COLO829 (cell line): Measurements from ENCODE around the gene KDM3B.
"Not testable (repeated sequence)": the region's sequence is repeated elsewhere in the genome, so short reads cannot be mapped to it uniquely, and the experiment has no call there.

ENCODE experiments used
- DNase-seq: peaks from one replicate; pipeline ENCODE4 v3.0.0; 2012; ENCODE audit warnings: low spot score

Gene KDM3B

GRCh38 chr5:138468133-138468965, 115.9 kb downstream of the KDM3B start:
- no peak for DNase-seq

- no peak for DNase-seq
Measured at GRCh38 chr5:138468966-138469539, 116.6 kb downstream of the KDM3B start.

DNA sequence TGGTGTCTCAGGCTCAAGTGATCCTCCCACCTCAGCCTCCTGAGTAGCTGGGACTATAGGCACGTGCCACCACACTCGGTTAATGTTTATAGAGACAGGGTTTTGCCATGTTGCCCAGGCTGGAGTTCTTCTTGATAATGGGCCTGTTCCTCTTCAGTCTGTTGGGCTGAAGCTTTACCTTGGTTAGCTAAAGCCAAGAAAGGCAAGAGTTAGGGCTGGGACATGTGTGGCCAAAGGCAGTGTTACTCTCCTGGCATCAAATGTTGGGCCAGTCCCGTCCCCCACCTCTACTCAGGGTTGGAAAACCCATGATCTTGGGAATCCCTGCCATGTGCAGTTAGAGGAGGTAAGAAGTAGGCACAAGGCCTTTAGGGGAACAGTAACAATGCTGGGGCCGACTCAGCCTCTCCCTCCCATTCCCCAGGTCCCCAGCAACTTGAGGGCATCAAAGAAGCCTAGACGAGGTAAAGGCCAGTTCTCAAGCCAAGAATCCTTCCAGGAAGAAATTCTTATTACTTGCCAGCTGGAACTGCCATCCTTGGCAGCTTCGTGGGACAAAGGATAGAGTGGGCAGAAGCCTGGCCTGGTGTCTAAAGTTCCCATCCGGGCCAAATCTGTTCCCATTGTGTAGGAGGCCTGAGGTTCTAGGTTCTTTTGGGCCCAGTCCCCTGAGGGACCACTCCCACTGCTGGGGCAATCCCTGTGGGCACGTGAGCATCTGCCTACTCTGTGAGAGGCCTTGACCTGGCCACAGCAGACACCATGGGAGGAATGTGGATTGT, 117.2 kb downstream of the KDM3B start:
- no peak for DNase-seq

- DNase-seq = no peak
Measured at GRCh38 chr5:138470322-138471051, 118.0 kb downstream of the KDM3B start.

GRCh38 chr5:138471052-138471361, 118.5 kb downstream of the KDM3B start:
- no peak for DNase-seq

GRCh38 chr5:138472353-138472752, 119.9 kb downstream of the KDM3B start:
- no peak for DNase-seq

GRCh38 chr5:138473151-138473550, 120.7 kb downstream of the KDM3B start:
- DNase-seq = not testable (repeated sequence)

DNA sequence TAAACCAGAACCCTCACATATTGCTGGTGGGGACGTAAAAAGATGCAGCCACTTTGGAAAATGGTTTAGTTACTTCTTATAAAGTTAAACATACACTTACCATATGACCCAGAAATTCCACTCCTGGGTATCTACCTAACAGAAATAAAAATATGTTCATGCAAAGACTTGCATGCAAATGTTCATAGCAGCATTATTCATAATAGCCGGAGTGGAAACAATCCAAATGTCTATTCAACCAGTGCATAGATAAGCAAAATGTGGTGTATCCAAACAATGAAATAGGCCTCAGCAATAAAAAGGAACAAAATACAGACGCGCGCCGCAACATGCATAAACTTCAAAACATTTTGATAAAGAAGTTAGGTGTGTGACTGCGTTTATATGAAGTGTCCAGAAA, 124.4 kb downstream of the KDM3B start:
- no peak for DNase-seq

DNA sequence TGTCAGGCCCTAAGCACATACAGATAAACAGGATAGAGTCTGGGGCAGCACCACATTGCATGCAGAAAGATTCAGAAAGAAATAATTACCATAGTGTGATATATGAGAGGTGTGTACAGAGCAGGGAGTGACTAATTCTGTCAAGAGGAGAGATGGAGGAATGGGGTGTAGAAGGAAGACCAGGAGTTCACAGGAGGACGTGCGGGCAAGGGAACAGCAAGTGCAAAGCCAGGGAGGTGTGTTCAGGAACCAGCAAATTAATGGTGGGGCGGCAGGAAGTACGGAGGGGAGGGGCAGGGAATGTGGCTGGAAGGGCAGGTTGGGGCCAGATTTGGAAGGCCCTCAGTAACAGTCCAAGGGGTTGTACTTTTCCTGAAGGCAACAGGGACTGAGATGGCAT, 130.2 kb downstream of the KDM3B start:
- DNase-seq = no peak
